DMS114 treated with DMSO at 0.1 percent for 48 hours (cell line): Measurements from ENCODE around the gene LONP2.
"Not testable (repeated sequence)": the region's sequence is repeated elsewhere in the genome, so short reads cannot be mapped to it uniquely, and the experiment has no call there.

Source experiments
- DNase-seq: peaks from one replicate; lab custom pipeline; 2025; ENCODE audit not compliant: unreplicated experiment; lab: John Stamatoyannopoulos, UW

LONP2 gene

DNA sequence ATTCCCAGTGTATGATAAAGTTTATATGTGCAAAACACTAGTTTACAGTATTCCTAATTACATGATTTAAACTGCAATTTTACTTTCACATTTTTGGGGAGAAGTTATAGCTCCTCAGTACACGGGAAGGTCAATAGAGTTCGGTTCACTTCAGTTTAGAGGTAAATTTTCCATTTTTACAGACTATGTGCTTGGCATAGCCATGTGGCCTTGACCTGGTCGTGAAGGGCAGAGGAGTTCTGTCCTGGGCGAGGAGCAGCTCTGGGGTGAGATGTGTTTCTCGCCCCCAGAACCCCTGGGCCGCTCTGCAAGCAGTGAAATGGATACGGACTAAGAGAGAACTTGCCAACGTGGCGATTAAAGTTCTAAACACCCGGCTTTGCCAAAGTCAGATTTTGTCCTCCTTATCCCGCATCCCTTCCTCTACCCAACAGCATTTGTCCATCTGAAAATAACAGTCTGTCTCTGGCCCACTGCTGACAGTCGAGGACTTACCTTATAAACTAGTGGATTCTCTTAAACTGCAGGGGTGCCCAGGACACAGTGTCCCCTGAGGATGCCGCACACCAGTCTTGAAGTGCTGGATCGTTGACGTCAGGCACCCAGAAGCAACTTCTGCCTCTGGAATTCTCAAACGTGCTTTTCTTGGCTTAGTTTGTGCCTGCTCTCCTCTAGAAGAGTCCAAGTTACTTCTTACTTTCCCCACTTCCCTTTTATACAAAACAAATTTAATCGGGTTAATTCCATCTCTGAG, 142.6 kb downstream of the LONP2 start:
- no peak for DNase-seq

DNA sequence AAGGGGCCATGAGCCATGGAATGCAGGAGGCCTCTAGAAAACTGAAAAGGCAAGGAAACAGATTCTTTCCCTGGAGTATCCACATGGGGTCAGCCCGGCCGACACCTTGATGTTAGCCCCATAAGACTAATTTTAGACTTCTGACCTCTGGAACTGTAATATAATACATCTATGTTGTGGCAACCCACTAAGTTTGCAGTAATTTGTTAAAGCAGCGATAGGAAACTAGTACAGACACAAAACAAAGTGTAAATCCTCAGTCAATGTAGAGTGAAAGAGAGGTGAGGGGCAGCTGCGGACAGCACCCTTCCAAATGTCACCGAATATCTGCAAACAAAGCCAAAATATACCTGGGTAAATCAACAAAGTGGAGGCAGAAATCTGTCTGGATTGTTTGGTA, 148.3 kb downstream of the LONP2 start:
- DNase-seq, result no peak

DNA sequence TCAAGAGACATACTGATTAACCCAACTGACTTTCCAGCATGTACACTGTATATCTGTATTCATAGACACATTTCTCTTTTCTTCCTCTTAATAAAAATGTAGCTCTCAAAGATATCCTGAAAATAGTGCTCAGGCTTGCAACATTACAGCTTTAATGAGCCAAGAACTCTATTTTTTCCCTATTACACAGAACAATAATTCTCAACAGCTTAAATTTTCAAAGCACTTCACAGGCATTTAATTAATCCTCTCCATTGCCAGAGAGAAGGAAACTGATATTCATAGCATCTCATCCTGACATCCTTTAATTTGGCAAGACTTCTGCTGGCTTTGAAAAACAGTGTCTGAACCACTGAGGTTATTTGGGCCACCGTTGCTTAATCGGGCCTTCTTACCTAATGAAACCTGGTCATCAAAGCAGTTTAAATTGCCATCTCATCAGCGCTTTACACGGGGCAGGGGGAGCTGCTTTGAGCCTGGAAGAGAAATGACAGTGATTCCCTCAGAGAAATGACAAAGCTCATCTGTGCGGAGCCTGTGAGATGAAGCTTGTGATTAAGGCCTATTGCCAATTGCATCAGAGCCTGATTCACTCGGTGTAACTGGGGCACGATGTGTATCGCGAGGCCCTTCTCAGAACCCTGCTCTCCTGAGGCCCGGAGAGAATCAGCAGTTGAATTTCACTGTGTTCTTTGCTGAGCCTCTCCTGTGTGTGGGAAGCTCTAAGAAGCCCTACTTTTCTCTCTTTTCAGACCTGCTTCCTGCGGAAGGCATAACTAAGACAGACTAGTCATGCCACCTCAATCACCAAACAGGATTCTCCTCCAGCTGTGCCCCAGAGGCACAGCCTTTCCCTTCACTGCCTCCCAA, 149.6 kb downstream of the LONP2 start:
- no peak for DNase-seq

DNA sequence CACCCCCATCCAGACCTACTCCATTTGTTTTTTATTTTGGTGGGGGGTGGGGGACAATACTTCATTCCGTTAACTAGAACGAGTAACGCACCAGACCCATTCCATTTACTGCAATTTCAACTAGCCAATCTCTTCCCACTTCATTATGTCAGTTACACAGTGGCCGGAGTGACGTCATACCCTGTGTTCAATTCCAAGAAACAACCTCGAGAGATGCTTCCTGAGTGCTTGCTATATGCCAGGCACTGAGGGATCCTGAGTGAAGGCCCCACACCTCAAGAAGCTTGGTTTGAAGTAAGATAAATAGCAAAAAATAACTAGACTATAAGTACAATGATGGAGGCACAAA, 150.2 kb downstream of the LONP2 start:
- no peak for DNase-seq

DNA sequence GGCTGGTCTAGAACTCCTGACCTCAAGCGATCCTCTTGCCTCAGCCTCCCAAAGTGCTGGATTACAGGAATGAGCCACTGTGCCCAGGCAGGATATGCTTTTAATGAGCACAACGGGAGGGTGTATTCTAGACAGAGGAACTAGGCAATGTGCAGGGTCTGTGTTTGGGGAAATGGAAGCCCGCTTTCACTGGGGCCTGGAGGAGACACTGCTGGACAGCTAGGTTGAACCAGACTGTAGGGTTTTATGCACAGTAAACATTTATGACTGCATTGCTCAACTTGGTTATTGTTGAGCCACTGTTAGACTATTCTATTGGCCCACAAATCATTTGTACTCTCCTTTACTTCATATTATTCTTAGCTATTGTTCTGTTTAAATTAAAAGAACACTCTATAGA, 151.3 kb downstream of the LONP2 start:
- no peak for DNase-seq

DNA sequence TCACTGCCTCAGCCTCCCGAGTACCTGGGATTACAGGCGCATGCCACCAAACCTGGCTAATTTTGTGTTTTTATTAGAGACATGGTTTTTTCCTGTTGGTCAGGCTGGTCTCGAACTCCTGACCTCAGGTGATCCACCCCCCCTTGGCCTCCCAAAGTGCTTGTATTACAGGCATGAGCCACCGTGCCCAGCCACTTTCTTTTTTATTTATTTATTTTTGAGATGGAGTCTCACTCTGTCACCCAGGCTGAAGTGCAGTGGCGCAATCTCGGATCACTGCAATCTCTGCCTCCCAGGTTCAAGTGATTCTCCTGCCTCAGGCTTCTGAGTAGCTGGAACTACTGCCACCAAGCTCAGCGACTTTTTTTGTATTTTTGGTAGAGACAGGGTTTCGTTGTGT, 158.4 kb downstream of the LONP2 start:
- not testable (repeated sequence) for DNase-seq

DNA sequence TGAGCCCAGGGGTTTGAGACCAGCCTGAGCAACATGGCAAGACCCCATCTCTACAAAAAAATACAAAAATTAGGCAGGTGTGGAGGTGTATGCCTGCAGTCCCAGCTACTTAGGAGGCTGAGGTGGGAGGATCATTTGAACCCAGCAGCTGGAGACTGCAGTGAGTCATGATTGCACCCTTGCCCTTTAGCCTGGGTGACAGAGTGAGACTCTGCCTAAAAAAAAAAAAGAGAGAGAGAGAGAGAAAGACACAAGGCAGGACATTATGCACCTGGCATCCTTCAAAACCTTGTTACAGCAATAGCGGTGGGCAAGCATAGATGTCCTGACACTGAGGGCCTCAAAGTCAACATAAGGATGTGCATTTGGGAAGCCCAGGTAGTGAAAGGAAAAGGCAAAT, 161.1 kb downstream of the LONP2 start:
- DNase-seq, result no peak

DNA sequence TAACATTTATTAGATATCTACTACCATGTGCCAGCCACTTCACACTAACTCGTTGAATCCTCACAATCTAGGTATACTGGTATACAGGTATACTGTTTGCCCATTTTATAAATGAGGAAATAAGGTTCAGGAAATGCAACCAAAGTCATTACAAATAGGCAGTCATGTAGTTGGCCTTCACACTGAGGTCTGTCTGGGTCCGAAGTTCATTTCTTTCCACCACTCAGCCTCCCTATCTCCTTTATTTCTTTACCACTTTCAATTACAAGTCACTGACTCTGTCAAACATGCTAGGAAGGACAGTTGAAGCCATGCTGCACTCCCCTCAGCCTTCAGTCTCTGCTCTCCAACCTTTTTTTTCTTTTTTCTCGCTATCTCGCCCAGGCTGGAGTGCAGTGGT, 161.8 kb downstream of the LONP2 start:
- no peak for DNase-seq
